B cell (primary cell): ENCODE data around the gene LYRM7. TPM values are rescaled to one million over a fixed set of nuclear protein-coding genes. Genes with fewer than 3 reads are reported as not detected.

Source experiments
- ATAC-seq: fragments of 200-7000 bp; cut with Tn5 transposase; one replicate; pipeline ENCODE4 v1.10.0; 2021; ENCODE audit warnings: low read depth, mild to moderate bottlenecking, moderate number of reproducible peaks, moderate library complexity
- CTCF ChIA-PET: fragments of 350-600 bp; sonication (Branson Sonifier 250); formaldehyde crosslinking; loops from one replicate; lab custom pipeline; 2021; ENCODE audit warnings: antibody characterized with exemption, inconsistent platforms; lab: Charles Lee
- POLR2A ChIA-PET: fragments of 350-600 bp; sonication (Branson Sonifier 250); formaldehyde crosslinking; loops from one replicate; lab custom pipeline; 2021; ENCODE audit warnings: antibody characterized with exemption; lab: Charles Lee
- DNase-seq: peaks from one replicate; pipeline ENCODE4 v3.0.0; 2013
- H2AFZ ChIP-seq: 2 replicates; pipeline ENCODE4 v1.6.1; 2012; ENCODE audit warnings: mild to moderate bottlenecking, low read depth, low read length; ENCODE audit not compliant: insufficient read depth, poor library complexity, severe bottlenecking
- H3K27ac ChIP-seq, 2 donors: 1 replicate in 1 of 2; 2 replicates in 1 of 2; pipeline ENCODE4 v1.5.1; 2012 to 2013; ENCODE audit warnings: low read length in 2 of 2, mild to moderate bottlenecking in 2 of 2, moderate library complexity in 1 of 2
- H3K27me3 ChIP-seq, 4 experiments: fragments of 200-600 bp in 1 of 4; sonication (generic) in 1 of 4; replicated peaks in 1 of 4; 1 replicate in 2 of 4; 2 replicates in 2 of 4; pipeline versions ENCODE4 v1.6.1 to v1.7.0; 2013 to 2016; ENCODE audit warnings: low read length in 3 of 4, mild to moderate bottlenecking in 2 of 4, mixed read lengths in 1 of 4, moderate library complexity in 1 of 4; ENCODE audit not compliant: insufficient read depth in 4 of 4, control insufficient read depth in 3 of 4; ENCODE audit errors: control extremely low read depth in 1 of 4
- H3K36me3 ChIP-seq, 2 experiments: replicated peaks in 1 of 2; 1 replicate in 1 of 2; 2 replicates in 1 of 2; pipeline versions ENCODE4 v1.6.1 to v1.7.1; 2013; ENCODE audit warnings: low read length in 1 of 2; ENCODE audit not compliant: insufficient read depth in 2 of 2, control insufficient read depth in 1 of 2; ENCODE audit errors: control extremely low read depth in 1 of 2, extremely low read depth in 1 of 2
- H3K4me1 ChIP-seq, 2 donors: fragments of 200-600 bp in 1 of 2; sonication (generic) in 1 of 2; 1 replicate in 1 of 2; 2 replicates in 1 of 2; pipeline versions ENCODE4 v1.5.1 to v1.6.1; 2013 to 2017; ENCODE audit warnings: low read length in 2 of 2; ENCODE audit not compliant: control insufficient read depth in 2 of 2, insufficient read depth in 2 of 2
- H3K4me2 ChIP-seq: replicated peaks from 2 replicates; pipeline ENCODE3; 2012; ENCODE audit warnings: mild to moderate bottlenecking, low read depth, low read length; ENCODE audit not compliant: poor library complexity, severe bottlenecking
- H3K4me3 ChIP-seq, 5 experiments: fragments of 200-600 bp in 1 of 5; sonication (generic) in 1 of 5; 1 replicate in 3 of 5; 2 replicates in 2 of 5; pipeline versions ENCODE4 v1.5.1 to v1.7.0; 2011 to 2016; ENCODE audit warnings: low read length in 4 of 5, mild to moderate bottlenecking in 4 of 5, low read depth in 2 of 5, control low read depth in 1 of 5, moderate library complexity in 1 of 5; ENCODE audit not compliant: insufficient read depth in 1 of 5; ENCODE audit errors: control extremely low read depth in 1 of 5, extremely low read depth in 1 of 5
- H3K79me2 ChIP-seq: fragments of 200-600 bp; sonication (generic); one replicate; pipeline ENCODE4 v1.6.0; 2016; ENCODE audit warnings: low read length; ENCODE audit not compliant: control insufficient read depth, insufficient read depth
- H3K9ac ChIP-seq: fragments of 200-600 bp; sonication (generic); 2 replicates; pipeline ENCODE4 v1.6.1; 2017; ENCODE audit warnings: mild to moderate bottlenecking, low read length, moderate library complexity
- H3K9me3 ChIP-seq, 3 donors: one replicate each; pipeline versions ENCODE4 v1.6.1 to v1.7.1; 2013; ENCODE audit warnings: low read length in 2 of 3; ENCODE audit not compliant: control insufficient read depth in 2 of 3, insufficient read depth in 1 of 3; ENCODE audit errors: control extremely low read depth in 1 of 3
- H4K20me1 ChIP-seq: 2 replicates; pipeline ENCODE4 v1.6.0; 2012; ENCODE audit warnings: mild to moderate bottlenecking, low read length; ENCODE audit not compliant: insufficient read depth, control insufficient read depth, poor library complexity, severe bottlenecking
- H3K27ac Mint-ChIP-seq: one replicate; pipeline ENCODE4 v1.8.0; 2021; ENCODE audit warnings: mixed read lengths
- H3K27me3 Mint-ChIP-seq: one replicate; pipeline ENCODE4 v1.8.0; 2021; ENCODE audit warnings: mixed read lengths
- H3K4me1 Mint-ChIP-seq: one replicate; pipeline ENCODE4 v1.8.0; 2021; ENCODE audit warnings: mixed read lengths
- H3K4me3 Mint-ChIP-seq: one replicate; pipeline ENCODE4 v1.8.0; 2021; ENCODE audit warnings: mixed read lengths
- H3K9me3 Mint-ChIP-seq: one replicate; pipeline ENCODE4 v1.8.0; 2022; ENCODE audit warnings: mixed read lengths; ENCODE audit not compliant: insufficient read depth
- CTCF ChIP-seq: fragments of 200-600 bp; IDR thresholded peaks from one replicate; pipeline ENCODE4 v1.8.0; 2022; ENCODE audit warnings: antibody characterized with exemption, mild to moderate bottlenecking
- EZH2 ChIP-seq: IDR thresholded peaks from 2 replicates; pipeline ENCODE4 v1.6.1; 2012; ENCODE audit warnings: borderline replicate concordance, low read depth, mild to moderate bottlenecking, moderate library complexity, low read length; ENCODE audit not compliant: insufficient read depth, poor library complexity, severe bottlenecking
- WGBS: methylation state at CpG from one replicate; pipeline ENCODE4 v1.1.5; 2013; ENCODE audit warnings: missing lambda C conversion rate; ENCODE audit not compliant: insufficient coverage; 5-methylcytosine and 5-hydroxymethylcytosine counted together
- intact Hi-C: fragments of 100-400 bp; cut with micrococcal nuclease; formaldehyde crosslinking; loops from one replicate; pipeline ENCODE4 v1.10.0; 2022
- polyA plus RNA-seq: library from polyadenylated mRNA; depleted of rRNA; stranded (reverse); fragments of >200 nt; gene quantifications from 2 replicates; pipeline ENCODE4 v1.2.3, GENCODE V29; 2012
- total RNA-seq, 2 donors: library from RNA; stranded (reverse); fragments of 120-200 nt in 1 of 2; gene quantifications; 1 replicate in 1 of 2; 2 replicates in 1 of 2; pipeline versions ENCODE4 v1.2.3 to v1.2.4, GENCODE V29; 2013 to 2022

The LYRM7 gene
- total and polyA plus RNA-seq, 2 donors (not counting 1 experiment from before 2014, with no cell fraction given): 2.7 to 12.3 TPM

- H3K79me2 ChIP-seq: peaks cover 45% of the 10 kb centered on the region
- ATAC-seq: peak; percentile 78
- H2AFZ ChIP-seq: peak overlapping the region; percentile 85
- H3K9ac ChIP-seq: peak overlapping the region; percentile 94
- TF ChIP-seq CTCF (peak; percentile 68), EZH2 (no peak)
- intact Hi-C loops: loop anchor here (1.0 to 10.0 kb wide), 6 partner anchors 45 to 470 kb away; partner anchors contain the start of gene RAPGEF6
- H4K20me1 ChIP-seq: peaks cover 23% of the 10 kb centered on the region
- peak; percentile 88 for DNase-seq
- peaks cover 15 to 20% of the 10 kb centered on the region in 2 donors for H3K4me1 ChIP-seq
- POLR2A ChIA-PET: interaction anchor here (0.6 to 1.4 kb wide), 3 partner anchors 100 to 210 kb away, joined by 3 to 4 read pairs (median 4); partner anchors contain the start of gene CDC42SE2
- H3K9me3 Mint-ChIP-seq: no peaks in the 10 kb centered on the region
- WGBS: under 1% methylated on average over 73 of the region's 73 CpGs
- peaks cover 40% of the 10 kb centered on the region for H3K4me1 Mint-ChIP-seq
- H3K27me3 ChIP-seq: no peaks in the 10 kb centered on the region
- H3K27ac Mint-ChIP-seq: peak overlapping the region; percentile 98
- CTCF ChIA-PET: interaction anchor here (0.7 to 2.8 kb wide), 10 partner anchors 85 to 251 kb away, joined by 3 to 34 read pairs (median 6); partner anchors contain the start of gene CDC42SE2
- peak overlapping the region; percentile 90 for H3K4me3 Mint-ChIP-seq
- H3K27ac ChIP-seq: peak overlapping the region; percentile 82 to 92
- H3K4me3 ChIP-seq: peak overlapping the region; percentile 69 to 96 (median 94)
- H3K36me3 ChIP-seq: peaks cover 3 to 26% of the 10 kb centered on the region in 2 experiments
- no peaks in the 10 kb centered on the region for H3K9me3 ChIP-seq
- H3K27me3 Mint-ChIP-seq: no peaks in the 10 kb centered on the region
- peak overlapping the region; percentile 74 for H3K4me2 ChIP-seq
Observed at GRCh38 chr5:131164191-131165118, 6.3 kb upstream of the LYRM7 start.
